NCI-H146 treated with DMSO at 0.1 percent for 48 hours (cell line): ENCODE results near the gene LIFR.

Experiments
- DNase-seq: peaks from one replicate; lab custom pipeline; 2025; ENCODE audit not compliant: unreplicated experiment; lab: John Stamatoyannopoulos, UW

The LIFR gene

GRCh38 chr5:38551030-38552017 lies 5.1 kb downstream of the LIFR start:
- DNase-seq: no peak

GRCh38 chr5:38548064-38548759 lies 8.2 kb downstream of the LIFR start:
- no peak for DNase-seq

- no peak for DNase-seq
Measured at GRCh38 chr5:38547257-38547656, 9.2 kb downstream of the LIFR start.

GRCh38 chr5:38546691-38547146 lies 9.7 kb downstream of the LIFR start:
- no peak for DNase-seq

- DNase-seq: no peak
Measured at GRCh38 chr5:38543886-38544285, 12.6 kb downstream of the LIFR start.

- no peak for DNase-seq
Measured at GRCh38 chr5:38543074-38543473, 13.4 kb downstream of the LIFR start.

- DNase-seq: no peak
Measured at GRCh38 chr5:38541174-38541725, 15.2 kb downstream of the LIFR start.

GRCh38 chr5:38540314-38540713 lies 16.1 kb downstream of the LIFR start:
- no peak for DNase-seq

- no peak for DNase-seq
Measured at GRCh38 chr5:38538161-38538560, 18.3 kb downstream of the LIFR start.

GRCh38 chr5:38537505-38537904 lies 18.9 kb downstream of the LIFR start:
- no peak for DNase-seq

GRCh38 chr5:38536968-38537367 lies 19.5 kb downstream of the LIFR start:
- DNase-seq: no peak

- DNase-seq: no peak
Measured at GRCh38 chr5:38535845-38536244, 20.6 kb downstream of the LIFR start.

GRCh38 chr5:38535248-38535750 lies 21.1 kb downstream of the LIFR start:
- no peak for DNase-seq

GRCh38 chr5:38534156-38534453 lies 22.3 kb downstream of the LIFR start:
- no peak for DNase-seq

- DNase-seq: no peak
Measured at GRCh38 chr5:38533286-38534155, 22.9 kb downstream of the LIFR start.

GRCh38 chr5:38532165-38532669 lies 24.2 kb downstream of the LIFR start:
- no peak for DNase-seq

GRCh38 chr5:38531518-38531917 lies 24.9 kb downstream of the LIFR start:
- DNase-seq: no peak

GRCh38 chr5:38529955-38530646 lies 26.3 kb downstream of the LIFR start:
- DNase-seq: no peak

- DNase-seq: no peak
Measured at GRCh38 chr5:38528162-38528703, 28.2 kb downstream of the LIFR start.

GRCh38 chr5:38527475-38527874 lies 29.0 kb downstream of the LIFR start:
- no peak for DNase-seq
